Hippocampal formation (tissue), 2 donors: Measurements from ENCODE around the gene GLYAT.
"Not testable (repeated sequence)": the region's sequence is repeated elsewhere in the genome, so short reads cannot be mapped to it uniquely, and the experiment has no call there.

Experiments used
- DNase-seq, 2 donors: peaks; one replicate each; lab custom pipeline; 2025; lab: John Stamatoyannopoulos, UW

GLYAT gene

GRCh38 chr11:58742981-58743880, 11.5 kb upstream of the GLYAT start:
- DNase-seq: no peak

GRCh38 chr11:58742140-58742539, 10.4 kb upstream of the GLYAT start:
- no peak for DNase-seq

GRCh38 chr11:58741127-58741526, 9.4 kb upstream of the GLYAT start:
- DNase-seq: no peak

- no peak for DNase-seq
Measured at GRCh38 chr11:58740447-58740846, 8.7 kb upstream of the GLYAT start.

- DNase-seq: no peak
Measured at GRCh38 chr11:58739725-58740430, 8.1 kb upstream of the GLYAT start.

GRCh38 chr11:58734681-58735490, 3.1 kb upstream of the GLYAT start:
- no peak for DNase-seq

- no peak for DNase-seq
Measured at GRCh38 chr11:58730507-58731089, 1.1 kb downstream of the GLYAT start.

GRCh38 chr11:58727415-58727797, 4.3 kb downstream of the GLYAT start:
- DNase-seq: no peak

GRCh38 chr11:58726737-58727414, 4.9 kb downstream of the GLYAT start:
- no peak for DNase-seq

GRCh38 chr11:58719406-58720117, 12.2 kb downstream of the GLYAT start:
- DNase-seq: no peak

GRCh38 chr11:58712531-58712930, 19.2 kb downstream of the GLYAT start:
- no peak for DNase-seq

- DNase-seq: no peak
Measured at GRCh38 chr11:58711832-58712231, 19.9 kb downstream of the GLYAT start.

- DNase-seq: no peak
Measured at GRCh38 chr11:58707767-58708166, 24.0 kb downstream of the GLYAT start.

GRCh38 chr11:58696825-58697224, 34.9 kb downstream of the GLYAT start:
- DNase-seq: not testable (repeated sequence)

GRCh38 chr11:58693026-58693425, 38.7 kb downstream of the GLYAT start:
- DNase-seq: no peak

- DNase-seq: no peak
Measured at GRCh38 chr11:58691675-58692074, 40.1 kb downstream of the GLYAT start.

GRCh38 chr11:58688789-58689503, 42.8 kb downstream of the GLYAT start:
- DNase-seq: no peak

GRCh38 chr11:58685973-58686722, 45.6 kb downstream of the GLYAT start:
- DNase-seq: no peak

- DNase-seq: not testable (repeated sequence)
Measured at GRCh38 chr11:58682660-58683059, 49.1 kb downstream of the GLYAT start.
